DMS53 (cell line): Measurements from ENCODE around the gene SRP54.
"Not testable (repeated sequence)": the region's sequence is repeated elsewhere in the genome, so short reads cannot be mapped to it uniquely, and the experiment has no call there.

Source experiments
- DNase-seq: peaks from one replicate; lab custom pipeline; 2025; lab: John Stamatoyannopoulos, UW

Gene SRP54

GRCh38 chr14:34982421-34983147 is at the start of gene SRP54:
Gene SRP54, plus strand, starts transcription at chr14:34982992. Its CDS starts 13,718 bp downstream, at chr14:34996710.
- DNase-seq: peak; percentile 98

GRCh38 chr14:34933301-34933700 is 49.5 kb upstream of the SRP54 start:
- DNase-seq: no peak

GRCh38 chr14:34935488-34935887 is 47.3 kb upstream of the SRP54 start:
- DNase-seq: no peak

GRCh38 chr14:34937442-34937841 is 45.4 kb upstream of the SRP54 start:
- DNase-seq: no peak

GRCh38 chr14:34937876-34938275 is 44.9 kb upstream of the SRP54 start:
- no peak for DNase-seq

GRCh38 chr14:34943506-34943905 is 39.3 kb upstream of the SRP54 start:
- no peak for DNase-seq

GRCh38 chr14:34944744-34945143 is 38.0 kb upstream of the SRP54 start:
- no peak for DNase-seq

GRCh38 chr14:34946699-34947098 is 36.1 kb upstream of the SRP54 start:
- DNase-seq: no peak

- no peak for DNase-seq
Measured at GRCh38 chr14:34951286-34951685, 31.5 kb upstream of the SRP54 start.

- no peak for DNase-seq
Measured at GRCh38 chr14:34956931-34957330, 25.9 kb upstream of the SRP54 start.

GRCh38 chr14:34957771-34958286 is 25.0 kb upstream of the SRP54 start:
- DNase-seq: no peak

GRCh38 chr14:34962106-34962505 is 20.7 kb upstream of the SRP54 start:
- DNase-seq: not testable (repeated sequence)

GRCh38 chr14:34964977-34965764 is 17.6 kb upstream of the SRP54 start:
- DNase-seq: no peak

- DNase-seq: no peak
Measured at GRCh38 chr14:34965912-34966311, 16.9 kb upstream of the SRP54 start.

GRCh38 chr14:34966413-34966812 is 16.4 kb upstream of the SRP54 start:
- DNase-seq: no peak

- no peak for DNase-seq
Measured at GRCh38 chr14:34970665-34971064, 12.1 kb upstream of the SRP54 start.

- no peak for DNase-seq
Measured at GRCh38 chr14:34971381-34971780, 11.4 kb upstream of the SRP54 start.

GRCh38 chr14:34971801-34972200 is 11.0 kb upstream of the SRP54 start:
- DNase-seq: no peak

- no peak for DNase-seq
Measured at GRCh38 chr14:34978444-34978843, 4.3 kb upstream of the SRP54 start.

GRCh38 chr14:34980337-34980900 is 2.4 kb upstream of the SRP54 start:
- no peak for DNase-seq

- peak; percentile 65 for DNase-seq
Measured at GRCh38 chr14:34981743-34982420, 910 bp upstream of the SRP54 start.

- DNase-seq: no peak
Measured at GRCh38 chr14:34983148-34983760, 462 bp downstream of the SRP54 start.
